Transverse colon (tissue), 4 donors: ENCODE measurements around the gene NCAPD3. TPM values are rescaled to one million over a fixed set of nuclear protein-coding genes. Genes with fewer than 3 reads are reported as not detected.

Source experiments
- DNase-seq: peaks from one replicate; pipeline ENCODE4 v3.0.0-alpha.2; 2019
- H3K27ac ChIP-seq, 4 donors: fragments of 200-600 bp; sonication (generic); 2 replicates each; pipeline ENCODE4 v1.5.1; 2016 to 2018; ENCODE audit warnings: inconsistent platforms in 4 of 4
- H3K27me3 ChIP-seq: fragments of 200-600 bp; sonication (generic); 2 replicates; pipeline ENCODE4 v1.5.1; 2017; ENCODE audit warnings: inconsistent platforms
- H3K36me3 ChIP-seq, 4 donors: fragments of 200-600 bp; sonication (generic); 2 replicates each; pipeline ENCODE4 v1.5.1; 2017 to 2019; ENCODE audit warnings: inconsistent platforms in 4 of 4
- H3K4me1 ChIP-seq, 4 donors: fragments of 200-600 bp; sonication (generic); 2 replicates each; pipeline ENCODE4 v1.5.1; 2017 to 2020; ENCODE audit warnings: inconsistent platforms in 4 of 4
- H3K4me3 ChIP-seq, 4 donors: fragments of 200-600 bp; sonication (generic); 1 replicate in 1 of 4; 2 replicates in 3 of 4; pipeline versions ENCODE4 v1.5.1 to v1.6.1; 2017 to 2019; ENCODE audit warnings: inconsistent platforms in 4 of 4
- H3K9me3 ChIP-seq, 2 donors: fragments of 200-600 bp; sonication (generic); 2 replicates each; pipeline ENCODE4 v1.5.1; 2017 to 2019; ENCODE audit warnings: inconsistent platforms in 2 of 2
- CTCF ChIP-seq, 5 experiments: fragments of 200-600 bp in 3 of 5; fragments of 450-650 bp in 2 of 5; sonication (generic) in 3 of 5; IDR thresholded peaks; 1 replicate in 2 of 5; 2 replicates in 3 of 5; pipeline ENCODE4 v1.5.1; 2016 to 2017; ENCODE audit warnings: antibody characterized with exemption in 5 of 5, inconsistent platforms in 3 of 5, mild to moderate bottlenecking in 2 of 5, moderate library complexity in 1 of 5
- EP300 ChIP-seq: sonication (generic); formaldehyde crosslinking; IDR thresholded peaks from one replicate; pipeline ENCODE4 v1.6.1; 2017; ENCODE audit warnings: antibody characterized with exemption, low read depth
- POLR2A ChIP-seq: fragments of 450-650 bp; IDR thresholded peaks from one replicate; pipeline ENCODE4 v1.6.1; 2016; ENCODE audit warnings: antibody characterized with exemption, mild to moderate bottlenecking, moderate library complexity
- POLR2AphosphoS5 ChIP-seq, 3 donors: sonication (generic); formaldehyde crosslinking; IDR thresholded peaks; one replicate each; pipeline ENCODE4 v1.6.1; 2016; ENCODE audit warnings: antibody characterized with exemption in 3 of 3
- WGBS, 2 donors: methylation state at CpG; one replicate each; pipeline ENCODE4 v1.1.5; 2018; ENCODE audit warnings: low coverage in 1 of 2; 5-methylcytosine and 5-hydroxymethylcytosine counted together
- in situ Hi-C, 4 donors: fragments of 200-750 bp; cut with MboI; loops; one replicate each; pipeline versions ENCODE4 v1.15.0 to v1.15.1; 2017; ENCODE audit warnings: low sequenced_read_pairs in 3 of 4, low pct_ligation_motif_present in 1 of 4, low pct_unique_long_range_greater_than_20kb in 1 of 4
- intact Hi-C: fragments of 100-400 bp; cut with DNase I; formaldehyde crosslinking; loops from one replicate; pipeline ENCODE4 v1.15.1; 2023; ENCODE audit warnings: low total_unique reads
- total RNA-seq, 4 donors: library from RNA; depleted of rRNA; stranded (reverse); fragments of >200 nt; gene quantifications; one replicate each; pipeline ENCODE4 v1.1.0, GENCODE V29; 2016

The NCAPD3 gene
- total RNA-seq, 4 donors from 2014 or later, result 7.0 to 21.3 (median 13.8) TPM

GRCh38 chr11:134155946-134156865, 67.6 kb downstream of the NCAPD3 start:
- no peak for DNase-seq
- Histone ChIP-seq H3K36me3 (peaks cover 0 to 6% (median under 1%) of the 10 kb centered on the region in 4 donors), H3K27me3 (no peaks in the 10 kb centered on the region), H3K4me3 (no peak overlapping the region), H3K4me1 (no peaks in the 10 kb centered on the region), H3K27ac (no peak overlapping the region), H3K9me3 (no peaks in the 10 kb centered on the region)
- intact Hi-C loops, result no loop called here
- 93 to 100% methylated on average over 4 to 28 of the region's 28 CpGs for WGBS, 2 donors
- TF ChIP-seq POLR2A, result no peak
- TF ChIP-seq POLR2AphosphoS5 (IDR thresholded peaks at IDR 0.05), result no peak
- TF ChIP-seq EP300, result no peak
- no peak for TF ChIP-seq CTCF (IDR thresholded peaks at IDR 0.05)
- in situ Hi-C loops, result no loop called here

DNA sequence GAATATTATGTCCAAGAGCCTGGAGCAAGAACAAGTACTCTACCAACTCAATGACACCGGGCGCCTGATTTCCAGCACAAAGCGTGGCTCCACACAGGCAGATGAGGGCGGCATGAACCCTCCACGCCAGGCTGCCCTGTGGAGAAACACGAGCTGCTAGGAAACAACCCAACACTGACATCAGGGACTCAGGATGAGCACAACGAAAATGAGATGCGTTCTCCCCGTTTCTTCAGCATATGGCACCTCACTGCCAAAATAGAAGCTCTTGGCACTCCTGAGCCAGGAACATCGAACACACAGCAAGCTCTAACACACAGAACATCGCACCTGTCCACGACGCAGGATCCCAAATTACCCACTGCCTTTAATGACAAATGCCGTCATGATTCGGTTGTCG, 68.3 kb downstream of the NCAPD3 start:
- DNase-seq, result no peak
- Histone ChIP-seq H3K27me3 (no peaks in the 10 kb centered on the region), H3K4me1 (no peaks in the 10 kb centered on the region), H3K36me3 (peaks cover 0 to 5% (median 0%) of the 10 kb centered on the region in 4 donors), H3K4me3 (no peak overlapping the region), H3K9me3 (no peaks in the 10 kb centered on the region), H3K27ac (no peak overlapping the region)
- TF ChIP-seq CTCF (IDR thresholded peaks at IDR 0.05), result no peak
- no peak for TF ChIP-seq POLR2A
- intact Hi-C loops, result no loop called here
- 90 to 96% methylated on average over 2 to 16 of the region's 16 CpGs for WGBS, 2 donors
- in situ Hi-C loops, result no loop called here

DNA sequence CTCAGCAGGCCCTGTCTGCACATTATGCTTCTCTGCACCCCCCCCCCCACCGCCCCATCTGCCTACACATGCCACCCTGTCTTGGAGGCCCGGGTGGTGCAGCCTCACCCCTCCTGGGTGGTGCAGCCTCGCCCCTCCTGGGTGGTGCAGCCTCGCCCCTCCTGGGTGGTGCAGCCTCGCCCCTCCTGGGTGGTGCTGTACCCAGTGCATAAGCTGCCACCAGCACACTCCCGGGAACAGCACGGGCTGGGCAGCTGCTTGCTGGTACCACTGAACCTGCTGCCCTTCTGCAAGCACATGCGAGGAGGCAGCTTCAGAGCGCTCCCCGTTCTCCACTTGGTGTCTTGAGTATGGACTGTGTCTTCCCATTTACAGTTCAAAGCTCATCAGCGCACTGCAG, 69.3 kb downstream of the NCAPD3 start:
- no peak for DNase-seq
- H3K27ac ChIP-seq, result no peak overlapping the region
- no peak overlapping the region for H3K4me3 ChIP-seq
- H3K4me1 ChIP-seq, result no peaks in the 10 kb centered on the region
- in situ Hi-C loops, result no loop called here
- no peak for TF ChIP-seq EP300
- TF ChIP-seq CTCF (IDR thresholded peaks at IDR 0.05), result no peak
- TF ChIP-seq POLR2AphosphoS5 (IDR thresholded peaks at IDR 0.05), result no peak
- TF ChIP-seq POLR2A, result no peak
- WGBS, 2 donors, result 77 to 100% methylated on average over 1 to 11 of the region's 11 CpGs
- no peaks in the 10 kb centered on the region for H3K9me3 ChIP-seq
- intact Hi-C loops, result no loop called here
- H3K27me3 ChIP-seq, result no peaks in the 10 kb centered on the region
- peaks cover 0 to 8% (median 4%) of the 10 kb centered on the region in 4 donors for H3K36me3 ChIP-seq

- Histone ChIP-seq H3K27ac (no peak overlapping the region), H3K36me3 (peaks cover 0 to 11% (median 4%) of the 10 kb centered on the region in 4 donors), H3K27me3 (no peaks in the 10 kb centered on the region), H3K4me3 (no peak overlapping the region), H3K9me3 (no peaks in the 10 kb centered on the region), H3K4me1 (no peaks in the 10 kb centered on the region)
- WGBS, 2 donors, result 94% methylated on average over 30 of the region's 30 CpGs; no CpG with 5 or more reads in 1 of the 2 donors
- DNase-seq, result no peak
- in situ Hi-C loops (no loop called here), intact Hi-C loops (no loop called here)
- TF ChIP-seq EP300 (no peak), POLR2A (no peak), CTCF (IDR thresholded peaks at IDR 0.05) (no peak), POLR2AphosphoS5 (IDR thresholded peaks at IDR 0.05) (no peak)
These were observed 70.4 kb downstream of the NCAPD3 start for GRCh38 chr11:134153147-134153905.
